Measurements from ENCODE around the gene KIFAP3. TPM values are rescaled to one million over a fixed set of nuclear protein-coding genes. Genes with fewer than 3 reads are reported as not detected.
A peak's percentile ranks its signal among the peaks of the same experiment; 100 is the strongest.

The KIFAP3 gene
- total and polyA plus RNA-seq, 2 of the 8 experiments (the other 6 are each of a cell fraction or from before 2014, with no cell fraction given) = 1.3 to 3.2 TPM

GRCh38 chr1:169944621-169945020, 129.9 kb downstream of the KIFAP3 start:
- Histone ChIP-seq H3K4me1 (replicated peaks in 1 of 4; ENCODE audit: control insufficient read depth in 3 of 4, insufficient read depth in 4 of 4, low read length in 3 of 4) (no peaks in the 10 kb centered on the region), H2AK5ac (ENCODE audit: low read depth, low read length) (no peak overlapping the region), H3K9me3 (ENCODE audit: insufficient read depth in 2 of 2, low read depth in 1 of 2, low read length in 1 of 2) (no peaks in the 10 kb centered on the region), H2AFZ (ENCODE audit: low read length) (0 out of 2 replicates have a peak overlapping the region, but pooled peaks have one; percentile 51), H3K4ac (replicated peaks; ENCODE audit: insufficient read length, low read depth, low read length) (no peak overlapping the region), H3K79me1 (ENCODE audit: low read depth, low read length) (no peaks in the 10 kb centered on the region), H2BK20ac (ENCODE audit: low read length) (no peak overlapping the region), H4K20me1 (replicated peaks in 1 of 2; ENCODE audit: control insufficient read depth in 1 of 2, insufficient read depth in 2 of 2, low read length in 2 of 2) (no peaks in the 10 kb centered on the region), H2BK15ac (ENCODE audit: low read length) (no peak overlapping the region), H3K18ac (ENCODE audit: extremely low read depth, low read length) (no peak overlapping the region), H2BK120ac (replicated peaks; ENCODE audit: low read depth, low read length) (no peak overlapping the region), H3K9ac (replicated peaks in 1 of 4; ENCODE audit: extremely low read depth in 1 of 4, low read depth in 3 of 4, low read length in 3 of 4) (no peak overlapping the region), H4K8ac (ENCODE audit: extremely low read depth, insufficient read depth, low read length) (no peak overlapping the region), H3K36me3 (ENCODE audit: control insufficient read depth in 2 of 4, insufficient read depth in 4 of 4, low read length in 3 of 4) (no peaks in the 10 kb centered on the region), H2BK5ac (ENCODE audit: low read depth, low read length) (no peak overlapping the region), H4K91ac (replicated peaks; ENCODE audit: insufficient read length, low read length) (no peak overlapping the region), H2BK12ac (ENCODE audit: low read depth, low read length) (no peak overlapping the region), H4K5ac (ENCODE audit: insufficient read length, low read depth, low read length) (no peak overlapping the region), H3K23me2 (ENCODE audit: low read depth, low read length) (no peaks in the 10 kb centered on the region), H3K4me3 (ENCODE audit: extremely low read depth in 1 of 4, insufficient read depth in 2 of 4, low read depth in 3 of 4, low read length in 4 of 4) (no peak overlapping the region), H3K14ac (ENCODE audit: insufficient read length) (no peak overlapping the region), H3K79me2 (ENCODE audit: control insufficient read depth in 1 of 2, insufficient read depth in 2 of 2, low read length in 2 of 2) (no peaks in the 10 kb centered on the region), H3K23ac (ENCODE audit: insufficient read length) (no peak overlapping the region), H3K4me2 (ENCODE audit: insufficient read depth in 1 of 2, low read depth in 2 of 2, low read length in 2 of 2) (no peak overlapping the region), H3K56ac (replicated peaks; ENCODE audit: insufficient read length, low read depth, low read length) (no peak overlapping the region), H3K27ac (ENCODE audit: low read depth, low read length) (no peak overlapping the region), H3K27me3 (replicated peaks in 1 of 4; ENCODE audit: control insufficient read depth in 3 of 4, extremely low read depth in 1 of 4, insufficient read depth in 3 of 4, low read length in 3 of 4) (no peaks in the 10 kb centered on the region)
- DNase-seq (ENCODE audit: low read depth in 1 of 2, low spot score in 2 of 2) (no peak), FAIRE-seq (no peak)
- ChIA-PET POLR2A (ENCODE audit: partially characterized antibody) (interaction anchor here (1.4 kb wide), 1 partner anchor 50 kb away, joined by 4 read pairs; no protein-coding TSS in a partner anchor), CTCF (ENCODE audit: partially characterized antibody) (interaction anchor here (0.6 to 1.9 kb wide), 4 partner anchors 16 to 923 kb away, joined by 3 to 11 read pairs (median 4); no protein-coding TSS in a partner anchor)
- WGBS, 2 experiments (ENCODE audit: extremely low coverage in 1 of 2, insufficient coverage in 1 of 2, insufficient read length in 1 of 2, insufficient replicate concordance in 2 of 2, low coverage in 1 of 2, low lambda C conversion rate in 2 of 2, missing lambda C conversion rate in 1 of 2) = 86% methylated on average over 3 of the region's 3 CpGs; no CpG with 5 or more reads in 1 of the 2 experiments
- TF ChIP-seq YY1 (IDR thresholded peaks at IDR 0.05; ENCODE audit: low read depth, low read length) (no peak), RNF2 (IDR thresholded peaks at IDR 0.05; ENCODE audit: borderline replicate concordance, low read depth, low read length, missing control alignments, poor library complexity, severe bottlenecking) (no peak), BACH1 (IDR thresholded peaks at IDR 0.05; ENCODE audit: low read length) (no peak), GTF2F1 (IDR thresholded peaks at IDR 0.05; ENCODE audit: borderline replicate concordance, low read depth, low read length) (no peak), KDM5A (IDR thresholded peaks at IDR 0.05; ENCODE audit: low read length) (no peak), EGR1 (IDR thresholded peaks at IDR 0.05; ENCODE audit: borderline replicate concordance, low read depth, low read length) (no peak), CHD1 (IDR thresholded peaks at IDR 0.05; ENCODE audit: low read depth, low read length) (no peak)
- TF ChIP-seq, protein P1, sequence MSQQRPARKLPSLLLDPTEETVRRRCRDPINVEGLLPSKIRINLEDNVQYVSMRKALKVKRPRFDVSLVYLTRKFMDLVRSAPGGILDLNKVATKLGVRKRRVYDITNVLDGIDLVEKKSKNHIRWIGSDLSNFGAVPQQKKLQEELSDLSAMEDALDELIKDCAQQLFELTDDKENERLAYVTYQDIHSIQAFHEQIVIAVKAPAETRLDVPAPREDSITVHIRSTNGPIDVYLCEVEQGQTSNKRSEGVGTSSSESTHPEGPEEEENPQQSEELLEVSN (IDR thresholded peaks at IDR 0.05) = no peak

Data from H1 (cell line).